ENCODE measurements around the gene ZCCHC2. TPM values are rescaled to one million over a fixed set of nuclear protein-coding genes. Genes with fewer than 3 reads are reported as not detected.

The ZCCHC2 gene
- total and polyA plus RNA-seq, 9 of the 15 experiments (the other 6 are each of a cell fraction or from before 2014, with no cell fraction given): 1.0 to 9.2 (median 6.0) TPM

DNA sequence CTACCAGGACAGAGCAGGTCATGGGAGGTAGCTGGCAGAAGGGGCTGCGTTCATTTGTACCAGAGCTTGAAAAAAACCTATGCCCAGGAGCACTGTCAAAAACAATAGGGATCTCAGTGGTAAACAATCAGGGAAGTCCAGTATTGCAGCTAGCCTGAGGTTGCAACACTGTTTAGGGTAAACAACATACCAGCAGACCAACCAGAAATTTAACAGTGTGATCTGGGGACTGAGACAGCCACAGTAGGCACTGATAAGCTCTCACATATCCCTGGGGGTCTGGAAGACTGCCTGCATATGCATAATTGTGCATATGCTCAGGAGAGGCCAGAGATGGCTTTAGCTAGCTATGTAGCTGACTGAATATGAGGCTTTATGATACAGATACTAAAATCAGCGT is 12.0 kb upstream of the ZCCHC2 start (continued):
- TF ChIP-seq, protein P1, sequence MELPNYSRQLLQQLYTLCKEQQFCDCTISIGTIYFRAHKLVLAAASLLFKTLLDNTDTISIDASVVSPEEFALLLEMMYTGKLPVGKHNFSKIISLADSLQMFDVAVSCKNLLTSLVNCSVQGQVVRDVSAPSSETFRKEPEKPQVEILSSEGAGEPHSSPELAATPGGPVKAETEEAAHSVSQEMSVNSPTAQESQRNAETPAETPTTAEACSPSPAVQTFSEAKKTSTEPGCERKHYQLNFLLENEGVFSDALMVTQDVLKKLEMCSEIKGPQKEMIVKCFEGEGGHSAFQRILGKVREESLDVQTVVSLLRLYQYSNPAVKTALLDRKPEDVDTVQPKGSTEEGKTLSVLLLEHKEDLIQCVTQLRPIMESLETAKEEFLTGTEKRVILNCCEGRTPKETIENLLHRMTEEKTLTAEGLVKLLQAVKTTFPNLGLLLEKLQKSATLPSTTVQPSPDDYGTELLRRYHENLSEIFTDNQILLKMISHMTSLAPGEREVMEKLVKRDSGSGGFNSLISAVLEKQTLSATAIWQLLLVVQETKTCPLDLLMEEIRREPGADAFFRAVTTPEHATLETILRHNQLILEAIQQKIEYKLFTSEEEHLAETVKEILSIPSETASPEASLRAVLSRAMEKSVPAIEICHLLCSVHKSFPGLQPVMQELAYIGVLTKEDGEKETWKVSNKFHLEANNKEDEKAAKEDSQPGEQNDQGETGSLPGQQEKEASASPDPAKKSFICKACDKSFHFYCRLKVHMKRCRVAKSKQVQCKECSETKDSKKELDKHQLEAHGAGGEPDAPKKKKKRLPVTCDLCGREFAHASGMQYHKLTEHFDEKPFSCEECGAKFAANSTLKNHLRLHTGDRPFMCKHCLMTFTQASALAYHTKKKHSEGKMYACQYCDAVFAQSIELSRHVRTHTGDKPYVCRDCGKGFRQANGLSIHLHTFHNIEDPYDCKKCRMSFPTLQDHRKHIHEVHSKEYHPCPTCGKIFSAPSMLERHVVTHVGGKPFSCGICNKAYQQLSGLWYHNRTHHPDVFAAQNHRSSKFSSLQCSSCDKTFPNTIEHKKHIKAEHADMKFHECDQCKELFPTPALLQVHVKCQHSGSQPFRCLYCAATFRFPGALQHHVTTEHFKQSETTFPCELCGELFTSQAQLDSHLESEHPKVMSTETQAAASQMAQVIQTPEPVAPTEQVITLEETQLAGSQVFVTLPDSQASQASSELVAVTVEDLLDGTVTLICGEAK (IDR thresholded peaks at IDR 0.05): no peak
- TF ChIP-seq, protein P1 (CRISPR knock-in tag; IDR thresholded peaks at IDR 0.05): no peak
- no peak for TF ChIP-seq RAD21 (CRISPR knock-in tag; conservative IDR thresholded peaks at IDR 0.05 in 1 of 2, IDR thresholded peaks at IDR 0.05 in 1 of 2)
- TF ChIP-seq, protein P2, sequence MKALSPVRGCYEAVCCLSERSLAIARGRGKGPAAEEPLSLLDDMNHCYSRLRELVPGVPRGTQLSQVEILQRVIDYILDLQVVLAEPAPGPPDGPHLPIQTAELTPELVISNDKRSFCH (CRISPR knock-in tag; IDR thresholded peaks at IDR 0.05): no peak
- TF ChIP-seq, protein P2 (tag; IDR thresholded peaks at IDR 0.05): no peak
- TF ChIP-seq, protein P3, sequence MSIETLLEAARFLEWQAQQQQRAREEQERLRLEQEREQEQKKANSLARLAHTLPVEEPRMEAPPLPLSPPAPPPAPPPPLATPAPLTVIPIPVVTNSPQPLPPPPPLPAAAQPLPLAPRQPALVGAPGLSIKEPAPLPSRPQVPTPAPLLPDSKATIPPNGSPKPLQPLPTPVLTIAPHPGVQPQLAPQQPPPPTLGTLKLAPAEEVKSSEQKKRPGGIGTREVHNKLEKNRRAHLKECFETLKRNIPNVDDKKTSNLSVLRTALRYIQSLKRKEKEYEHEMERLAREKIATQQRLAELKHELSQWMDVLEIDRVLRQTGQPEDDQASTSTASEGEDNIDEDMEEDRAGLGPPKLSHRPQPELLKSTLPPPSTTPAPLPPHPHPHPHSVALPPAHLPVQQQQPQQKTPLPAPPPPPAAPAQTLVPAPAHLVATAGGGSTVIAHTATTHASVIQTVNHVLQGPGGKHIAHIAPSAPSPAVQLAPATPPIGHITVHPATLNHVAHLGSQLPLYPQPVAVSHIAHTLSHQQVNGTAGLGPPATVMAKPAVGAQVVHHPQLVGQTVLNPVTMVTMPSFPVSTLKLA (conservative IDR thresholded peaks at IDR 0.05): no peak
- TF ChIP-seq SIN3A (IDR thresholded peaks at IDR 0.05; ENCODE audit: borderline replicate concordance in 2 of 2, control insufficient read depth in 1 of 2, low read depth in 2 of 2, low read length in 2 of 2): no peak
- TF ChIP-seq BACH1 (tag; IDR thresholded peaks at IDR 0.05): no peak
- no peak for TF ChIP-seq ZNF444 (CRISPR knock-in tag; IDR thresholded peaks at IDR 0.05)
- no peak for TF ChIP-seq GATA2 (CRISPR knock-in tag; IDR thresholded peaks at IDR 0.05)

All from K562 (cell line).